Duodenal mucosa (tissue), 2 donors: ENCODE measurements around the gene G6PC2.
"Not testable (repeated sequence)": the region's sequence is repeated elsewhere in the genome, so short reads cannot be mapped to it uniquely, and the experiment has no call there.

Experiments
- H3K27ac ChIP-seq: one replicate; pipeline ENCODE4 v1.7.0; 2013; ENCODE audit warnings: low read depth, low read length
- H3K27me3 ChIP-seq, 2 donors: one replicate each; pipeline ENCODE4 v1.7.0; 2013; ENCODE audit warnings: low read length in 2 of 2, control low read depth in 1 of 2; ENCODE audit not compliant: insufficient read depth in 2 of 2, control insufficient read depth in 1 of 2
- H3K36me3 ChIP-seq, 2 donors: one replicate each; pipeline ENCODE4 v1.7.0; 2013; ENCODE audit warnings: low read length in 2 of 2, control low read depth in 1 of 2; ENCODE audit not compliant: insufficient read depth in 2 of 2, control insufficient read depth in 1 of 2
- H3K4me1 ChIP-seq, 2 donors: one replicate each; pipeline ENCODE4 v1.7.0; 2013; ENCODE audit warnings: low read length in 2 of 2, control low read depth in 1 of 2; ENCODE audit not compliant: insufficient read depth in 2 of 2, control insufficient read depth in 1 of 2
- H3K4me3 ChIP-seq, 2 donors: one replicate each; pipeline ENCODE4 v1.7.0; 2013; ENCODE audit warnings: low read length in 2 of 2, low read depth in 1 of 2
- H3K9ac ChIP-seq, 2 donors: one replicate each; pipeline ENCODE4 v1.7.0; 2013; ENCODE audit warnings: low read length in 2 of 2, low read depth in 1 of 2
- H3K9me3 ChIP-seq, 2 donors: one replicate each; pipeline ENCODE4 v1.7.0; 2013; ENCODE audit warnings: low read length in 2 of 2, control low read depth in 1 of 2; ENCODE audit not compliant: control insufficient read depth in 1 of 2

G6PC2 gene

DNA sequence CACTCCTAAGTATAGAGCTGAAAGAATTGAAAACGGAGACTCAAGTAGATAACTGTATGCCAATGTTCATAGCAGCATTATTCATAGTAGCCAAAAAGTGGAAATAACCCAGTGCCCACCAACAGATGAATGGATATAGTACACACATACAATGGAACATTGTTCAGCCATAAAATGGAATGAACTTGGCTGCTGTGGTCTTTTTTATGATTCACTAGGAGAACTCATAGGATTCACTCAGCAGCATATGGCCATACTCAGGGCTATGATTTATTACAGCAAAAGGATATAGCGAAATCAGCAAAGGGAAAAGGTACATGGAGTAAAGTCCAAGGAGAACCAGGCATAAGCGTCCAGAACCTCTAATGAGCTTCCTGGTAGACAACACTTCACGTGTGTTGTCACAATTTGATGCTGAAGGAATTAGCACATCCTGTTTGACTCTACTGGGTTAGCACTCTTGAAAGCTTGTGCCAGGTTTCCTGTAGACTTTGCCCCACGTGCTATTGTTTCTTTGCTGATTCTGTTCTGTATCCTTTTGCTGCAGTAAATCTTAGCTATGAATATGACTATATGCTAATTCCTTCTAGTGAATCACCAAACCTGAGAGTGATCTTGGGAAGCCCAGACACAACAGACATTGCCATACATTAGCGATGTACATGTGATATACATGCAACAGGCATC is 26.6 kb upstream of the G6PC2 start:
- H3K4me3 ChIP-seq, result no peak overlapping the region
- no peak overlapping the region for H3K9ac ChIP-seq
- peaks cover 6 to 14% of the 10 kb centered on the region in 2 donors for H3K4me1 ChIP-seq
- H3K27me3 ChIP-seq, result no peaks in the 10 kb centered on the region
- no peaks in the 10 kb centered on the region for H3K36me3 ChIP-seq
- no peaks in the 10 kb centered on the region for H3K9me3 ChIP-seq
- H3K27ac ChIP-seq, result no peak overlapping the region

DNA sequence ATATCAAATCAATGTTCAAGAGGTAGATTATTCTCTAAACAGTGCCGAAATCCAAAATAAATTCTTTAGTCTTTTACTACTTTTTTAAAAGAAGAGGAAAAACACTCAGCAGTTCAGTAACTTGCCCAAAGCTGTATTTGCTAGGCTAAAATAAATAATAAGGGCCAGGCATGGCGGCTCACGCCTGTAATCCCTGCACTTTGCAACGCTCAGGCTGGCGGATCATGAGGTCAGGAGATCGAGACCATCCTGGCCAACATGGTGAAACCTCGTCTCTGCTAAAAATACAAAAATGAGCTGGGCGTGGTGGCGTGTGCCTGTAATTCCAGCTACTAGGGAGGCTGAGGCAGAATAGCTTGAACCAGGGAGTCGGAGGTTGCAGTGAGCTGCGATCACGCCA is 18.9 kb upstream of the G6PC2 start:
- H3K36me3 ChIP-seq, H3K27ac ChIP-seq, H3K27me3 ChIP-seq, H3K9ac ChIP-seq, H3K9me3 ChIP-seq, H3K4me1 ChIP-seq, H3K4me3 ChIP-seq: not testable (repeated sequence)

DNA sequence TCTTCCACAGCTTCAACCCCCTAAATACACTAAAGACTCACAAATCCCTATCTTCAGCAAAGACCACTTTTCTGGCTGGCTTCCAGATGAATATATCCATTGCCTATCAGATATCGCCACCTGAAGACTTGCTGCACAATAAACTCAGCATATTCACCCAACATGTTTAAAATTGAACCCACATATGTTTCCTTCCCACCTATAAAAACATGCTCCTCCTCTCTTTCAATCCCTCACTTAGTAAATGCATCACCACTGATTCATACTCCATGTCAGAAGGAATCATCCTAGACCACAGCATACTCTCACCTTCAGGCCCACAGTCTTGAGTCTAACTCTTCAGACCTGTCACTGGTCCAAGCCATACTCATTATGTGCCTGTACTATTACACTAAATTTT is 16.1 kb upstream of the G6PC2 start:
- Histone ChIP-seq H3K36me3 (no peaks in the 10 kb centered on the region), H3K4me1 (peaks cover 7 to 11% of the 10 kb centered on the region in 2 donors), H3K27ac (no peak overlapping the region), H3K27me3 (no peaks in the 10 kb centered on the region), H3K4me3 (no peak overlapping the region), H3K9ac (no peak overlapping the region), H3K9me3 (no peaks in the 10 kb centered on the region)

DNA sequence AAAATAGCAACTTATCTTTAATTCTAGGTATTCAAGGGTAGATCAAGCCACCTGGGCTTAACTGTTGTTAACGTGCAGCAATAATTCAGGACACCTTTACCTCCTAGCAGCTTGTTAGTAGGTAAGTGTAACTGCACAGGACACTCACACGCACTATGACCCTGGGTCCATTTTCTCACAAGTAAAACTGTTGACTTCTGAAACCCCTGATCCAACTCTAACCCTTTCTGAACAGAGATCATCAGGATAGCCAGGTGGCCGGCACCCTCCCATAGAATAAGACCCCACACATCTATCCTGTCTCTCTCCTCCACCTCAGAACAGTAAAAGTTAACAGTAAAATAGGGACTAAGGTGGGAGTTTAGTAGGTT is 11.5 kb upstream of the G6PC2 start:
- no peaks in the 10 kb centered on the region for H3K36me3 ChIP-seq
- no peak overlapping the region for H3K27ac ChIP-seq
- H3K9ac ChIP-seq, result peak overlapping the region; percentile 47 to 65
- peaks cover 9 to 13% of the 10 kb centered on the region in 2 donors for H3K4me1 ChIP-seq
- H3K9me3 ChIP-seq, result no peaks in the 10 kb centered on the region
- peak overlapping the region; percentile 84 to 91 for H3K4me3 ChIP-seq
- no peaks in the 10 kb centered on the region for H3K27me3 ChIP-seq

DNA sequence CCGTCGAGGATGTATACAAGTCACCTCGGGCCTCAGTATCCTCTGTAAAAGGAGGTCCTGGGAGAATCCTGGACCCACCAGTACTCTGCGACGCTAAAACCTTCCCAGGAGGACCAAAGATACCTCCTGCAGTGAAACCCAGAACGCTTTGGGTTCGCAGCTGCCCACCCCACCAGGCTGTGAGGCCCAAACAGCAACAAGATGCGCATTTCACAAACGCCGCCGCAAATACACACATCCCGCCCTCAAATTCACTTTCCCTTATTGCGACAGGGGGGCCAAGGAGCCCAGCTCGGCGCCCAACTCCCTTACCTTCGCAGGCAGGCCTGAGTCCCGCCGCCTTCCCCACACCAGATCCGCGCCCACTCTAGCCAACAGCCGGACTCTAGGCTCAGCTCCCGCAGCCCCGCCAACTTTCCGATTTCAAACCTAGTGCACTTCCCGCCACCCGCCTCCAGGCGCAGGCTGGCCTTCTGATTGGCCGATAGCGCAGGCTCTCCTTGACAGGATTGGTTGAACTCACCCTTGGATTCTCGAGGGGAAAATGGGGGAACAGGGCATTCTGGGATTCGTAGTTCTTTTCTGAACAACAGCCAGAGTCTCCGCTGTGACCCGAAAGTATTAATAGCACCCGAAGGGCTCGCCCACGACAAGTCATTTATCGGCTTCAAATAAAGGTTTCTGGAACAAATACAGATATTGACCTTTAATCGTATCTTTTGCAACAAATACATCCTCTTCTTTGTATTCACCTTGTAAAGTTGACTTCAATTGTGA is 10.9 kb upstream of the G6PC2 start, which contains the start of gene SPC25:
TSS of gene SPC25 (minus strand) at position 425 of the 777 bp plus-strand sequence. CDS start 911 bp downstream, outside the sequence.
- peak within 1 kb of the TSS; percentile 47 to 65 for H3K9ac ChIP-seq
- no peaks in the 10 kb centered on the region for H3K9me3 ChIP-seq
- no peak within 1 kb of the TSS for H3K27ac ChIP-seq
- no peaks in the 10 kb centered on the region for H3K27me3 ChIP-seq
- peaks cover 9 to 13% of the 10 kb centered on the region in 2 donors for H3K4me1 ChIP-seq
- H3K36me3 ChIP-seq, result no peaks in the 10 kb centered on the region
- peak within 1 kb of the TSS; percentile 84 to 91 for H3K4me3 ChIP-seq

DNA sequence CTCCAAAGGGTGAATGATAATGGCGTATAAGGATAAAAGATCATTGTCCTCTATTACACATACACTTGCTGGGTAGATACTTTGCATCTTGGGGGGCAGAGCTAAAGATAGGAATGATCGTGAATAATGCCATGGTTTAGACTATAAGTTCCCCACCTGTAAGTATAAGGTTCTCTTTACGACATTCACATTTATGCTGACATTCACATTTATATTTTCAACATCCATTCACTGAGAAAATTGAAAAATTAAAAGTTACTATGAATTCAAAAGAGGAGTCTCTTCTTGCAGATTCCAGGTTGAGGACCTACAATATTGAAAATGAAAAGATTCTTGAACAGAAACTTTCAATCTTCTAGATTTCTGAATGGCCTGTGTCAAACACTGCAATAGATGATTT is 8.8 kb upstream of the G6PC2 start:
- Histone ChIP-seq H3K27ac (no peak overlapping the region), H3K27me3 (no peaks in the 10 kb centered on the region), H3K4me1 (peaks cover 9 to 13% of the 10 kb centered on the region in 2 donors), H3K36me3 (no peaks in the 10 kb centered on the region), H3K9me3 (no peaks in the 10 kb centered on the region), H3K4me3 (no peak overlapping the region), H3K9ac (no peak overlapping the region)

DNA sequence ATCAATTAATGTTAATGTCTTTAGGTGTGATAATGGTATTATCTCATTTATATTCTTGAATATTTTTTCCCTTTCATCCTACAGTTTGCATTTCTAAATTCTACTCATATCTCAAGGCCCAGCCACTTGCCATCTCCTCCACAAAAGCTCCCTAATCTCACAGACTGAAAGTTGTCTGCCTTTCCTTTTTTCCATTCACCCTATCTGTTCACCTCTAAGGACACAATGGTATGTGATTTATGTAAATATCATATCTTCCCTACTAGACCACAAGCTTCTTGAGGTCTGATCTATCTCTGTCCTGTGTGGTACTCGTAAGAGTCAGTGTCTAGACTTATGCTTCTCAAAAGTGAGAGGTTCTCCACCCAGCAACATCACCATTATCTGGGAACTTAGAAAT is 7.0 kb upstream of the G6PC2 start:
- no peaks in the 10 kb centered on the region for H3K9me3 ChIP-seq
- H3K27ac ChIP-seq, result no peak overlapping the region
- H3K36me3 ChIP-seq, result no peaks in the 10 kb centered on the region
- no peak overlapping the region for H3K9ac ChIP-seq
- H3K27me3 ChIP-seq, result no peaks in the 10 kb centered on the region
- peaks cover 9 to 13% of the 10 kb centered on the region in 2 donors for H3K4me1 ChIP-seq
- H3K4me3 ChIP-seq, result no peak overlapping the region

DNA sequence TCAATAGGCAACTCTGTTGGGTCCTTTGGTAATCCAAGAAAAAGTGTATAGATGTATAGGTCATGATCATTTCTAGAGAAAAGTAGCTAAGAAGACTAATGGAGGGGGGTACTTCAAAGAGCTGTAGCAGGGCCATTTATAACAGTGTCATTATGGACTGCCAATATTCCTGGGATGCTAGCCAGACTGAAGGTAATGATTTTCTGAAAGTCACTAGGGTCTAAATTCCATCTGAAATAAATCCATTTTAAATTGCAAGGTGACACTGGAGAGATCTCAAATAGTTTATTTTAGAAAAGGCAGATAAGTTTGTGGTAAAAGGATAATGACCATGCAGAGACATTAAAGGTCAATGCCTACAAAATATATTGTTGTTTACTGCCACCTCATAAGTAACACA is 6.4 kb upstream of the G6PC2 start:
- H3K9ac ChIP-seq, result no peak overlapping the region
- H3K9me3 ChIP-seq, result no peaks in the 10 kb centered on the region
- no peaks in the 10 kb centered on the region for H3K27me3 ChIP-seq
- H3K27ac ChIP-seq, result no peak overlapping the region
- H3K36me3 ChIP-seq, result no peaks in the 10 kb centered on the region
- peaks cover 5 to 9% of the 10 kb centered on the region in 2 donors for H3K4me1 ChIP-seq
- no peak overlapping the region for H3K4me3 ChIP-seq

DNA sequence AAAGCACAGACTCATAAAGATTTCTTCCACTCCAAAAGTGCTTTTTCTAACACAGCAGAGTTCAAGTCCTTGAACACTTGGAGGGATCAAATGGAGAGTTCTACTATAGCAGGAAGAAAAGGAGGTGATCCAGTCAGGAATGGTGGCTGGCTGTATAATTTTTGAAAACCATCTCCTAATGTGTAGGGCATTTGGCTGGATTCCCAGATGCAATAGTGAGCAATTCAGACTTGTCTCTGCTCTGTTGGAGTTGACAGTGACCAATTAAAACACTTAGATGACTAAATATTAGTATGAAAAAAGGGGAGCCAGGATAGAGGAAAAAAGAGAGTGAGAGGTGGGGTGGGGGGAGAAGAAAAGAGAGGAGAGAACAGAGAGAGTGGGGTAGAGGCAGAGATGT is 5.3 kb upstream of the G6PC2 start:
- Histone ChIP-seq H3K9me3 (no peaks in the 10 kb centered on the region), H3K27me3 (no peaks in the 10 kb centered on the region), H3K27ac (no peak overlapping the region), H3K4me1 (peaks cover 0 to 1% of the 10 kb centered on the region in 2 donors), H3K9ac (no peak overlapping the region), H3K36me3 (no peaks in the 10 kb centered on the region), H3K4me3 (no peak overlapping the region)

DNA sequence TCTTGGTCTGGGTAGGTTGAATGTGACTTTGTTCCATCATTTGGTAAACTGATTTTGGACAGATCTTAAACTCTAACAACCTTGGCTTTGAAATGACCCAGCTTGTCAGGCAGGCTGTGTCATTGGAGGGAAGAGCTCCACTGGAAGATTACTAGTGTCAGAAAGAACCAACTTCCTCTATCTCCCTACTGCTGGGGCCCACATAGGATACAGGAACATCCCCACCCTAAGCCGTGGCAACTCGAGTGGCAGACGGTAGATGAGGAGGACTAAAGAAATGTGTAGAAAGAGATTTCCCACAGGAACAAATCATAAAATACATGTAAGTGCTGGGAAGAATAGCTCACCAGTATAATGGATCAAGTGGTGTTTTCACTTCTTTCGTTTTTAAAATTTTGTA is 4.3 kb upstream of the G6PC2 start:
- Histone ChIP-seq H3K9me3 (no peaks in the 10 kb centered on the region), H3K27ac (no peak overlapping the region), H3K4me3 (no peak overlapping the region), H3K4me1 (no peaks in the 10 kb centered on the region), H3K27me3 (no peaks in the 10 kb centered on the region), H3K9ac (no peak overlapping the region), H3K36me3 (no peaks in the 10 kb centered on the region)
